HEK293 (cell line): ENCODE results near the gene WWOX.

Source experiments
- CTCF ChIA-PET: fragments of 350-600 bp; formaldehyde crosslinking; extraction: SDS; loops from one replicate; lab custom pipeline; 2021; ENCODE audit warnings: antibody characterized with exemption; lab: Yijun Ruan, JAX
- POLR2A ChIA-PET: fragments of 300-600 bp; formaldehyde crosslinking; extraction: SDS; loops from one replicate; lab custom pipeline; 2020; ENCODE audit warnings: antibody characterized with exemption, inconsistent platforms; lab: Yijun Ruan, JAX
- H3K27ac ChIP-seq: fragments of 200-500 bp; sonication (Bioruptor generic); 2 replicates; pipeline ENCODE4 v1.5.1; 2014; ENCODE audit warnings: low read depth, low read length, control low read depth, inconsistent platforms; ENCODE audit errors: extremely low read depth
- H3K36me3 ChIP-seq, 2 experiments: fragments of 200-500 bp in 1 of 2; sonication (Bioruptor generic) in 1 of 2; 1 replicate in 1 of 2; 2 replicates in 1 of 2; pipeline ENCODE4 v1.5.1; 2014 to 2017; ENCODE audit warnings: inconsistent platforms in 2 of 2, low read length in 2 of 2; ENCODE audit not compliant: control insufficient read depth in 2 of 2, insufficient read depth in 1 of 2
- H3K4me1 ChIP-seq: fragments of 200-500 bp; sonication (Bioruptor generic); 2 replicates; pipeline ENCODE4 v1.5.1; 2014; ENCODE audit warnings: mild to moderate bottlenecking, low read length, inconsistent platforms; ENCODE audit not compliant: control insufficient read depth, insufficient read depth
- H3K4me3 ChIP-seq: 2 replicates; pipeline ENCODE4 v1.5.1; 2011; ENCODE audit warnings: low read depth, mild to moderate bottlenecking, control low read depth, low read length, moderate library complexity
- H3K9me3 ChIP-seq: fragments of 200-500 bp; sonication (Bioruptor generic); 2 replicates; pipeline ENCODE4 v1.5.1; 2014; ENCODE audit warnings: low read depth, low read length, inconsistent platforms; ENCODE audit not compliant: control insufficient read depth, insufficient read depth
- BCL11B ChIP-seq: fragments of 450-650 bp; formaldehyde crosslinking; IDR thresholded peaks from 2 replicates; pipeline ENCODE4 v1.5.1; 2016; ENCODE audit warnings: low read depth, missing biosample characterization, missing genetic modification characterization
- FEZF1 ChIP-seq: fragments of 450-650 bp; formaldehyde crosslinking; IDR thresholded peaks from 2 replicates; pipeline ENCODE4 v1.5.1; 2016; ENCODE audit warnings: missing biosample characterization, missing genetic modification characterization
- GLIS1 ChIP-seq: fragments of 450-650 bp; formaldehyde crosslinking; IDR thresholded peaks from 2 replicates; pipeline ENCODE4 v1.5.1; 2016; ENCODE audit warnings: missing biosample characterization, missing genetic modification characterization
- HOXD13 ChIP-seq: sonication (generic); formaldehyde crosslinking; IDR thresholded peaks from 2 replicates; pipeline ENCODE4 v1.8.0; 2022; ENCODE audit warnings: missing genetic modification reagents, borderline replicate concordance
- KLF7 ChIP-seq: fragments of 450-650 bp; formaldehyde crosslinking; IDR thresholded peaks from 2 replicates; pipeline ENCODE4 v1.5.1; 2016; ENCODE audit warnings: missing biosample characterization, missing genetic modification characterization, borderline replicate concordance
- MZF1 ChIP-seq: fragments of 450-650 bp; formaldehyde crosslinking; IDR thresholded peaks from 2 replicates; pipeline ENCODE4 v1.5.1; 2017; ENCODE audit warnings: missing biosample characterization, missing genetic modification characterization, borderline replicate concordance
- OVOL3 ChIP-seq: fragments of 450-650 bp; formaldehyde crosslinking; IDR thresholded peaks from 2 replicates; pipeline ENCODE4 v1.5.1; 2016; ENCODE audit warnings: missing biosample characterization, missing genetic modification characterization
- PRDM4 ChIP-seq: fragments of 450-650 bp; formaldehyde crosslinking; IDR thresholded peaks from 2 replicates; pipeline ENCODE4 v1.5.1; 2017; ENCODE audit warnings: missing biosample characterization, missing genetic modification characterization
- PRDM6 ChIP-seq: fragments of 450-650 bp; formaldehyde crosslinking; IDR thresholded peaks from 2 replicates; pipeline ENCODE4 v1.5.1; 2017; ENCODE audit warnings: missing biosample characterization, missing genetic modification characterization
- RBAK ChIP-seq: fragments of 450-650 bp; formaldehyde crosslinking; IDR thresholded peaks from 2 replicates; pipeline ENCODE4 v1.5.1; 2016; ENCODE audit warnings: missing biosample characterization, missing genetic modification characterization
- TRIM28 ChIP-seq: IDR thresholded peaks from 2 replicates; pipeline ENCODE4 v1.6.1; 2011; ENCODE audit warnings: low read length, control low read depth, borderline replicate concordance
- ZBTB20 ChIP-seq: fragments of 450-650 bp; formaldehyde crosslinking; IDR thresholded peaks from 2 replicates; pipeline ENCODE4 v1.5.1; 2016; ENCODE audit warnings: missing biosample characterization, missing genetic modification characterization
- ZBTB44 ChIP-seq: fragments of 450-650 bp; IDR thresholded peaks from 2 replicates; pipeline ENCODE4 v1.5.1; 2018; ENCODE audit warnings: missing biosample characterization, mild to moderate bottlenecking, missing genetic modification characterization
- ZIC2 ChIP-seq: fragments of 450-650 bp; formaldehyde crosslinking; IDR thresholded peaks from 2 replicates; pipeline ENCODE4 v1.5.1; 2016; ENCODE audit warnings: missing biosample characterization, missing genetic modification characterization
- ZNF140 ChIP-seq: fragments of 450-650 bp; formaldehyde crosslinking; IDR thresholded peaks from 2 replicates; pipeline ENCODE4 v1.5.1; 2016; ENCODE audit warnings: missing biosample characterization, missing genetic modification characterization
- ZNF148 ChIP-seq: fragments of 450-650 bp; formaldehyde crosslinking; IDR thresholded peaks from 2 replicates; pipeline ENCODE4 v1.5.0; 2017; ENCODE audit warnings: missing biosample characterization, missing genetic modification characterization, borderline replicate concordance
- ZNF169 ChIP-seq: fragments of 450-650 bp; formaldehyde crosslinking; IDR thresholded peaks from 2 replicates; pipeline ENCODE4 v1.5.1; 2016; ENCODE audit warnings: missing biosample characterization, missing genetic modification characterization
- ZNF274 ChIP-seq, 2 experiments: fragments of 200-500 bp in 1 of 2; fragments of 450-650 bp in 1 of 2; sonication (Bioruptor generic) in 1 of 2; formaldehyde crosslinking in 1 of 2; IDR thresholded peaks; 2 replicates each; pipeline versions ENCODE4 v1.5.1 to v1.6.1; 2014 to 2016; ENCODE audit warnings: borderline replicate concordance in 1 of 2, inconsistent platforms in 1 of 2, low read length in 1 of 2, missing biosample characterization in 1 of 2, missing genetic modification characterization in 1 of 2
- ZNF350 ChIP-seq: fragments of 450-650 bp; formaldehyde crosslinking; IDR thresholded peaks from 2 replicates; pipeline ENCODE4 v1.5.0; 2017; ENCODE audit warnings: missing biosample characterization, mild to moderate bottlenecking, missing genetic modification characterization
- ZNF416 ChIP-seq: fragments of 450-650 bp; formaldehyde crosslinking; IDR thresholded peaks from 2 replicates; pipeline ENCODE4 v1.5.1; 2016; ENCODE audit warnings: missing biosample characterization, missing genetic modification characterization
- ZNF488 ChIP-seq: fragments of 450-650 bp; formaldehyde crosslinking; IDR thresholded peaks from 2 replicates; pipeline ENCODE4 v1.5.1; 2016; ENCODE audit warnings: missing biosample characterization, missing genetic modification characterization
- ZNF521 ChIP-seq: fragments of 450-650 bp; formaldehyde crosslinking; IDR thresholded peaks from 2 replicates; pipeline ENCODE4 v1.5.1; 2017; ENCODE audit warnings: missing biosample characterization, mild to moderate bottlenecking, missing genetic modification characterization
- ZNF529 ChIP-seq: fragments of 450-650 bp; formaldehyde crosslinking; IDR thresholded peaks from 2 replicates; pipeline ENCODE4 v1.5.1; 2017; ENCODE audit warnings: missing genetic modification characterization, missing biosample characterization; ENCODE audit not compliant: insufficient replicate concordance
- ZNF629 ChIP-seq: fragments of 450-650 bp; formaldehyde crosslinking; IDR thresholded peaks from 2 replicates; pipeline ENCODE4 v1.5.1; 2017; ENCODE audit warnings: missing biosample characterization, missing genetic modification characterization
- ZNF792 ChIP-seq: fragments of 450-650 bp; formaldehyde crosslinking; IDR thresholded peaks from 2 replicates; pipeline ENCODE4 v1.5.1; 2016; ENCODE audit warnings: missing biosample characterization, missing genetic modification characterization
- ZNF843 ChIP-seq: fragments of 450-650 bp; formaldehyde crosslinking; IDR thresholded peaks from 2 replicates; pipeline ENCODE4 v1.5.1; 2016; ENCODE audit warnings: missing biosample characterization, missing genetic modification characterization
- ZSCAN16 ChIP-seq: fragments of 450-650 bp; formaldehyde crosslinking; IDR thresholded peaks from 2 replicates; pipeline ENCODE4 v1.5.1; 2016; ENCODE audit warnings: missing biosample characterization, missing genetic modification characterization
- ZXDB ChIP-seq: fragments of 450-650 bp; formaldehyde crosslinking; IDR thresholded peaks from 2 replicates; pipeline ENCODE4 v1.5.1; 2016; ENCODE audit warnings: missing biosample characterization, missing genetic modification characterization

WWOX gene

GRCh38 chr16:78325468-78326352, 226.3 kb downstream of the WWOX start:
- Histone ChIP-seq H3K4me3 (no peak overlapping the region), H3K27ac (no peak overlapping the region), H3K4me1 (peaks cover 15% of the 10 kb centered on the region; the same call in 1 of the 2 replicates), H3K36me3 (no peaks in the 10 kb centered on the region), H3K9me3 (no peaks in the 10 kb centered on the region)
- CTCF ChIA-PET: interaction anchor here (0.6 to 2.2 kb wide), 3 partner anchors 111 to 132 kb away, joined by 3 to 6 read pairs (median 4); no protein-coding TSS in a partner anchor
- POLR2A ChIA-PET: interaction anchor here (0.7 kb wide), 1 partner anchor 14 kb away, joined by 6 read pairs; no protein-coding TSS in a partner anchor
- TF ChIP-seq ZBTB44 (tag by site-specific recombination): peak; percentile 50; the same call in 1 of the 2 replicates
- TF ChIP-seq ZNF274 (IDR thresholded peaks at IDR 0.05; ENCODE audit: low read length): no peak
- TF ChIP-seq ZNF274 (tag by site-specific recombination; IDR thresholded peaks at IDR 0.05; ENCODE audit: borderline replicate concordance): no peak
- TF ChIP-seq PRDM6: peak; percentile 52
- no peak for TF ChIP-seq ZNF140
- TF ChIP-seq GLIS1 (tag by site-specific recombination): no peak
- no peak for TF ChIP-seq KLF7 (tag by site-specific recombination)
- no peak for TF ChIP-seq ZSCAN16 (tag by site-specific recombination)
- TF ChIP-seq ZNF629 (tag by site-specific recombination): 0 out of 2 replicates have a peak, but pooled peaks have one; percentile 24
- peak; percentile 85; the same call in 1 of the 2 replicates for TF ChIP-seq TRIM28
- no peak for TF ChIP-seq ZNF350 (tag by site-specific recombination)
- TF ChIP-seq PRDM4 (tag by site-specific recombination): 0 out of 2 replicates have a peak, but pooled peaks have one; percentile 9
- TF ChIP-seq ZNF529: no peak
- no peak for TF ChIP-seq ZNF792 (tag by site-specific recombination)
- peak; percentile 71 for TF ChIP-seq FEZF1 (tag by site-specific recombination)
- TF ChIP-seq RBAK: no peak
- no peak for TF ChIP-seq HOXD13
- TF ChIP-seq ZIC2 (tag by site-specific recombination): no peak
- TF ChIP-seq MZF1 (tag by site-specific recombination): no peak
- no peak for TF ChIP-seq ZNF148 (tag by site-specific recombination)
- TF ChIP-seq ZNF488 (tag by site-specific recombination): no peak
- TF ChIP-seq BCL11B: no peak
- no peak for TF ChIP-seq ZNF416
- TF ChIP-seq ZBTB20: no peak
- TF ChIP-seq ZNF521: no peak
- peak; percentile 62; the same call in 1 of the 2 replicates for TF ChIP-seq ZXDB
- TF ChIP-seq ZNF843 (tag by site-specific recombination): peak; percentile 87
- TF ChIP-seq ZNF169: no peak
- TF ChIP-seq OVOL3 (tag by site-specific recombination): peak; percentile 28; the same call in 1 of the 2 replicates
